Peyer's patch (tissue), 4 donors: Measurements from ENCODE around the gene LRP2BP. TPM values are rescaled to one million over a fixed set of nuclear protein-coding genes. Genes with fewer than 3 reads are reported as not detected.

ENCODE experiments used
- DNase-seq, 3 donors: peaks; one replicate each; pipeline ENCODE4 v3.0.0-alpha.2; 2017 to 2019
- H3K27ac ChIP-seq, 4 donors: fragments of 200-600 bp; sonication (generic); one replicate each; pipeline ENCODE4 v1.5.1; 2016 to 2019
- H3K27me3 ChIP-seq, 2 donors: fragments of 200-600 bp; sonication (generic); one replicate each; pipeline ENCODE4 v1.5.1; 2019
- H3K36me3 ChIP-seq, 3 donors: fragments of 200-600 bp; sonication (generic); one replicate each; pipeline ENCODE4 v1.5.1; 2016 to 2019
- H3K4me1 ChIP-seq, 4 donors: fragments of 200-600 bp; sonication (generic); one replicate each; pipeline ENCODE4 v1.5.1; 2016 to 2019
- H3K4me3 ChIP-seq, 4 donors: fragments of 200-600 bp; sonication (generic); 1 replicate in 3 of 4; 2 replicates in 1 of 4; pipeline ENCODE4 v1.5.1; 2016 to 2019; ENCODE audit warnings: mild to moderate bottlenecking in 1 of 4
- H3K9me3 ChIP-seq, 4 donors: fragments of 200-600 bp; sonication (generic); one replicate each; pipeline ENCODE4 v1.5.1; 2016 to 2019; ENCODE audit warnings: mild to moderate bottlenecking in 1 of 4
- POLR2A ChIP-seq, 2 donors: fragments of 450-650 bp; IDR thresholded peaks; one replicate each; pipeline ENCODE4 v1.5.1; 2017; ENCODE audit warnings: antibody characterized with exemption in 2 of 2, mild to moderate bottlenecking in 2 of 2, moderate library complexity in 2 of 2
- total RNA-seq, 4 donors: library from RNA; depleted of rRNA; stranded (reverse); fragments of >200 nt; gene quantifications; one replicate each; pipeline ENCODE4 v1.1.0, GENCODE V29; 2016
- TF ChIP-seq, protein P1 (sequence below), 6 experiments: fragments of 450-650 bp in 4 of 6; fragments of 200-600 bp in 2 of 6; sonication (generic) in 1 of 6; IDR thresholded peaks; one replicate each; pipeline ENCODE4 v1.5.1; 2017 to 2019; ENCODE audit warnings: antibody characterized with exemption in 6 of 6, mild to moderate bottlenecking in 3 of 6, moderate library complexity in 1 of 6

LRP2BP gene
- total RNA-seq, 4 donors from 2014 or later = 0.35 to 1.2 TPM; not detected in 2

DNA sequence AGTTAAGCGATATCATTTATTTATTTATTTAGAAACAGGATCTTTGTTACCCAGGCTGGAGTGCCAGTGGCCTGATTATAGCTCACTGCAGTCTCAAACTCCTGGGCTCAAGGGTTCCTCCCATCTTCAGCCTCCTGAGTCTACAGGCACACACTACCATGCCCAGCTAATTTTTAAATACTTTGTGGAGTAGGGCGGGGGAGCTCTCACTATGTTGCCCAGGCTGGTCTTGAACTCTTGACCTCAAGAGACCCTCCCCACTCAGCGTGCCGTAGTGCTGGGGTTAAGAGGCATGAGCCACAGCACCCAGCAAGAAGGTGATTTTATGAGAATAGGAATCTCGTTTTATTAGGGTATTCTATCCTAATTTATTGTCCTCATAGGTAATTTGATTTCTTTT lies 33.9 kb upstream of the LRP2BP start:
- Histone ChIP-seq H3K27ac (no peak overlapping the region), H3K9me3 (no peaks in the 10 kb centered on the region), H3K4me1 (peaks cover 0 to 7% (median 2%) of the 10 kb centered on the region in 4 donors), H3K4me3 (no peak overlapping the region), H3K36me3 (no peaks in the 10 kb centered on the region), H3K27me3 (no peaks in the 10 kb centered on the region)
- no peak for TF ChIP-seq POLR2A (IDR thresholded peaks at IDR 0.05)
- TF ChIP-seq, protein P1, sequence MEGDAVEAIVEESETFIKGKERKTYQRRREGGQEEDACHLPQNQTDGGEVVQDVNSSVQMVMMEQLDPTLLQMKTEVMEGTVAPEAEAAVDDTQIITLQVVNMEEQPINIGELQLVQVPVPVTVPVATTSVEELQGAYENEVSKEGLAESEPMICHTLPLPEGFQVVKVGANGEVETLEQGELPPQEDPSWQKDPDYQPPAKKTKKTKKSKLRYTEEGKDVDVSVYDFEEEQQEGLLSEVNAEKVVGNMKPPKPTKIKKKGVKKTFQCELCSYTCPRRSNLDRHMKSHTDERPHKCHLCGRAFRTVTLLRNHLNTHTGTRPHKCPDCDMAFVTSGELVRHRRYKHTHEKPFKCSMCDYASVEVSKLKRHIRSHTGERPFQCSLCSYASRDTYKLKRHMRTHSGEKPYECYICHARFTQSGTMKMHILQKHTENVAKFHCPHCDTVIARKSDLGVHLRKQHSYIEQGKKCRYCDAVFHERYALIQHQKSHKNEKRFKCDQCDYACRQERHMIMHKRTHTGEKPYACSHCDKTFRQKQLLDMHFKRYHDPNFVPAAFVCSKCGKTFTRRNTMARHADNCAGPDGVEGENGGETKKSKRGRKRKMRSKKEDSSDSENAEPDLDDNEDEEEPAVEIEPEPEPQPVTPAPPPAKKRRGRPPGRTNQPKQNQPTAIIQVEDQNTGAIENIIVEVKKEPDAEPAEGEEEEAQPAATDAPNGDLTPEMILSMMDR (IDR thresholded peaks at IDR 0.05) = no peak
- no peak for DNase-seq

DNA sequence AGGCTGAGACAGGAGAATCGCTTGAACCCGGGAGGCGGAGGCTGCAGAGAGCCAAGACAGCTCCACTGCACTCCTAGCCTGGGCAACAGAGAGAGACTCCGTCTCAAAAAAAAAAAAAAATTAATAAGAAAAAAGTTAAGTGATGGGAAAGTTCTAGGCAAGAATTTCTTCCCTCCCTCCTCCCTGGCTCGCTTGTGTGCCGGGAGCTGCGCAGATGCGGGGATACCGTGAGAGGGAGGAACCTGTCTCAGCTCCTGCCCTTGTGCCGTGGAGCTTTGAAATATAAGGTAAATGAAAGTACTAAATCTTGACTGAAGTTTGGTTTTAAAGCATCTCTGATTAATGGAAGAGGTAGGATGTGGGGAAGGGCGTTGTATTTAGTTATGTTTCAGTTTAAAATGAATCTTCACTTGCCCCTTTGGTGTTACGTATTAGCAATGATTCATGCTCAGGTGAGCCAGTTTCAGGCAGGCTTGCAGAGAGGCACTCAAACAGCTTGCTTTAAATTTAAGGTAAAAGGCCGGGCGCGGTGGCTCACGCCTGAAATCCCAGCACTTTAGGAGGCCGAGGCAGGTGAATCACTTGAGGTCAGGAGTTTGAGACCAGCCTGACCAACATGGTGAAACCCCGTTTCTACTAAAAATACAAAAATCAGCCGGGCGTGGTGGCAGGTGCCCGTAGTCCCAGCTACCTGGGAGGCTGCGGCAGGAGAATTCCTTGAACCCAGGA lies 31.4 kb upstream of the LRP2BP start:
- TF ChIP-seq, protein P1 (IDR thresholded peaks at IDR 0.05) = no peak
- no peak for TF ChIP-seq POLR2A (IDR thresholded peaks at IDR 0.05)
- no peaks in the 10 kb centered on the region for H3K27me3 ChIP-seq
- no peak overlapping the region for H3K27ac ChIP-seq
- no peaks in the 10 kb centered on the region for H3K9me3 ChIP-seq
- no peak for DNase-seq
- no peaks in the 10 kb centered on the region for H3K36me3 ChIP-seq
- peaks cover 0 to 7% (median 2%) of the 10 kb centered on the region in 4 donors for H3K4me1 ChIP-seq
- no peak overlapping the region for H3K4me3 ChIP-seq

DNA sequence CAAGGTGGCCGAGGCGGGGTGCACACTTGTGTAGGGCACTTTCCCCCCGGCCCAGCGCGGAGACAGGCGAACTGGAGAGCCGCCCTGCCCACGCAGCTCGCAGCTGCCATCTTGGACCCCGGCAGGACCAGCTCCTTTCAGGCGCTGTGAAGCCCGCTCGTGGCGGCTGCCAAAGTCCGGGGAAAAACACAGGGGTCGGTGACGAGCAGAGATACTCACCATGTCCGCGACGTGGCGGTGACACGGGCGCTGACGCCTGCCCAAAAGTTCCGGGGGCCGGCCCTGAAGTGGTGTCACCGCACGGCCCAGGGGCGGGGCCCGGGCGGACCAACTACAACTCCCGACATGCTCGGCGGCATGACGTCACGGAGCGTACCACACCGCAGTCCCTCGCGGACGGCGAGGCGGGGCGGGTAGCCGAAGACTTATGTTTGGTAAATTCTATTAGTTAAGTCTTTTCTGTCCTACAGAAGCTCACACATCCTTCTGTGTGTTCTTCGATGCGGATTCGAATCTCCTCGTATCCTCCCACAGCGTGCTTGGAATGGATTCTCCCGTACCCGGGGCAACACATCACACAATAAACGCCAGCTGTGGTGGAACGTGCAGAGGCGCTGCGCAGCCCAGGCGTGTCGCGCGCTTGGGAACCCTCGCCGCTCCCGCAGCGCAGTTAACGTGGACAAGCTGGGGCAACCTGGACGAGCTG lies 30.1 kb upstream of the LRP2BP start, which contains the start of gene UFSP2:
Gene UFSP2 (minus strand): TSS at position 318 of the 706 bp plus-strand sequence. CDS start 96 bp downstream, at position 222.
- no peaks in the 10 kb centered on the region for H3K27me3 ChIP-seq
- H3K4me3 ChIP-seq = peak within 1 kb of the TSS; percentile 60 to 86 (median 72)
- H3K9me3 ChIP-seq = no peaks in the 10 kb centered on the region
- peaks cover 0 to 4% (median 0%) of the 10 kb centered on the region in 3 donors for H3K36me3 ChIP-seq
- peak; percentile 91 to 96 (median 95) for DNase-seq
- peaks cover 0 to 7% (median 2%) of the 10 kb centered on the region in 4 donors for H3K4me1 ChIP-seq
- TF ChIP-seq, protein P1 (IDR thresholded peaks at IDR 0.05) = no peak
- TF ChIP-seq POLR2A (IDR thresholded peaks at IDR 0.05) = peak; percentile 56 to 67
- H3K27ac ChIP-seq = peak within 1 kb of the TSS; percentile 88 to 90 (median 89)

DNA sequence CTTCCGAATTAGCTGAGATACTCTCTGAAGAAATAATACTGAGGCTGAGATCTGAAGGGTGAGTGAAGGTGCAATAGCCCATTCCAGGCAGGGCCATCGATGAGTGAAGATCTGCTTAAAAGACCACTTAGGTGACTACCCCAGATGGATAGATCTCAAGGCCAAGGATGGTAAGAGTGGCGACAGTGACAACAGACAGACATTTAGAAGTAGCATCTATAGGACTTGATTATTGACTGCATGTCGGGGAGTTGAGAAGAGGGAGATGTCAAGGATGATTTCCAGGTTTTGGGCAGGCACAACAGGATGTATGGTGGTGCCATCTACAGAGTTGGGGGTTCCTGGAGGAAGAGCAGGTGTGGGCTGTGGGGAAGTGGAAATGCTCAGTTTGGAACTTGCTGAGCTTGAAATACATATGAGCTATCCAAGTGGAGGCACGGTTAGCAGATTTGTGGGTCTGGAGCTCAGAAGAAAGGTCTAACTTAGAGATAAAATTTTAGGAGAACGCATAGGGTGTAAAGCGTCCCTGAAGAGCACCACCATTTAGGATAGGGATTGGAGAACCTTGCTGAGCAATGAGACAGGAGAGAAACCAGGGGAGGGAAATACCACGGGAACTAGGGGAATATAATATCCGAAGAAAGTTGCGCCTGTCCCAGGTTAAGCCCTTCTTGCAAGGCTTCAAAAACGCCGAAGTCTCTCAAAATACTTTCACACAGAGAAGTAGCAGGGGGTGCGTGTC lies 29.4 kb upstream of the LRP2BP start:
- no peak for DNase-seq
- Histone ChIP-seq H3K4me1 (peaks cover 0 to 7% (median 2%) of the 10 kb centered on the region in 4 donors), H3K9me3 (no peaks in the 10 kb centered on the region), H3K4me3 (peak overlapping the region; percentile 60 to 86 (median 72)), H3K36me3 (peaks cover 0 to 4% (median 0%) of the 10 kb centered on the region in 3 donors), H3K27ac (peak overlapping the region; percentile 88 to 90 (median 89)), H3K27me3 (no peaks in the 10 kb centered on the region)
- no peak for TF ChIP-seq POLR2A (IDR thresholded peaks at IDR 0.05)
- TF ChIP-seq, protein P1 (IDR thresholded peaks at IDR 0.05) = no peak

DNA sequence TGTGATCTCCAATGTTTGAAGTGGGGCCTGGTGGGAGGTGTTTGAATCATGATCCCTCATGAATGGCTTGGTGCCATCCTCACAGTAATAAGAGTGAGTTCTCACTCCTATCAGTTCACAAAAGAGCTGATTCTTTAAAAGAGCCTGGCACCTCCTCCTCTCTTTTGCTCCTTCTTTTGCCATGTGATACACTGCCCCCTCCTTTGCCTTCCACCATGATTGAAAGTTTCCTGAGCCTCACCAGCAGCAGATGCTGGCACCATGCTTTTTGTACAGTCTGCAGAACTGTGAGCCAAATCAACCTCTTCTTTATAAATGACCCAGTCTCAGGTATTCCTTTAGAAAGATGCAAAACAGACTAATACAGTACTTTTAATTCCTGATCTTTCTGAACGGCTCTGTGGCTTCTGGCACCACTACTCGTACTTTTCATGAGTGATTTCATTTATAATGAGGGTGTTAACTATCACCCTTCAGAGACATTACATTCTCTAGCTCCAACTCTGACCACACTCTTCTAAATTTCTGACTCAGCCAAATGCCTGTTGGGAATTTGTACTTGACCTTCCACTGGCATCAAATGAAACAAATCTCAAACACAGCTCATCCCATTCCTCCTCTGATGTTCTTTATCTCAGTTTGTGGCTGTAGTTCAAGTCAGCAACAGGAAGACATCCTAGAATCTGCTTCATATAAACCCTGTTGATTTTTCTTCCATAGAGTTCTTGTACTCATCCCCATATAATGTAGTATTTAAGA lies 25.8 kb upstream of the LRP2BP start:
- Histone ChIP-seq H3K4me1 (peaks cover 0 to 7% (median 2%) of the 10 kb centered on the region in 4 donors), H3K27ac (no peak overlapping the region), H3K9me3 (no peaks in the 10 kb centered on the region), H3K4me3 (no peak overlapping the region), H3K27me3 (no peaks in the 10 kb centered on the region), H3K36me3 (peaks cover 0 to 23% (median 0%) of the 10 kb centered on the region in 3 donors)
- TF ChIP-seq POLR2A (IDR thresholded peaks at IDR 0.05) = no peak
- TF ChIP-seq, protein P1 (IDR thresholded peaks at IDR 0.05) = no peak
- no peak for DNase-seq
